Lower leg skin (tissue), 4 donors: ENCODE results near the gene PGPEP1. TPM values are rescaled to one million over a fixed set of nuclear protein-coding genes. Genes with fewer than 3 reads are reported as not detected.
A peak's percentile ranks its signal among the peaks of the same experiment; 100 is the strongest.
"Not testable (repeated sequence)": the region's sequence is repeated elsewhere in the genome, so short reads cannot be mapped to it uniquely, and the experiment has no call there.

ENCODE experiments used
- DNase-seq, 2 donors: peaks; one replicate each; pipeline ENCODE4 v3.0.0-alpha.2; 2019; ENCODE audit warnings: low spot score in 2 of 2
- H3K4me3 ChIP-seq: fragments of 200-600 bp; sonication (generic); 2 replicates; pipeline ENCODE4 v1.5.1; 2017; ENCODE audit warnings: mild to moderate bottlenecking, low read depth; ENCODE audit not compliant: poor library complexity, severe bottlenecking
- CTCF ChIP-seq, 3 donors: fragments of 450-650 bp; IDR thresholded peaks; one replicate each; pipeline ENCODE4 v1.5.1; 2016; ENCODE audit warnings: antibody characterized with exemption in 3 of 3, mild to moderate bottlenecking in 3 of 3, moderate library complexity in 2 of 3
- POLR2A ChIP-seq, 2 donors: fragments of 450-650 bp; IDR thresholded peaks; one replicate each; pipeline ENCODE4 v1.6.1; 2016 to 2017; ENCODE audit warnings: antibody characterized with exemption in 2 of 2, mild to moderate bottlenecking in 1 of 2, moderate library complexity in 1 of 2
- WGBS, 2 donors: methylation state at CpG; one replicate each; pipeline ENCODE4 v1.1.5; 2018; 5-methylcytosine and 5-hydroxymethylcytosine counted together
- intact Hi-C: fragments of 100-400 bp; cut with DNase I; formaldehyde crosslinking; loops from one replicate; pipeline ENCODE4 v1.15.0; 2023; ENCODE audit warnings: low total_unique reads
- total RNA-seq, 4 donors: library from RNA; depleted of rRNA; stranded (reverse); fragments of >200 nt; gene quantifications; one replicate each; pipeline ENCODE4 v1.1.0, GENCODE V29; 2016

The PGPEP1 gene
- total RNA-seq, 4 donors from 2014 or later, result 2.4 to 7.1 (median 4.8) TPM

- TF ChIP-seq CTCF (IDR thresholded peaks at IDR 0.05) (no peak), POLR2A (IDR thresholded peaks at IDR 0.05) (no peak)
- 20 to 30% methylated on average over 22 of the region's 22 CpGs for WGBS, 2 donors
Measured at GRCh38 chr19:18379803-18380747, 39.7 kb downstream of the PGPEP1 start.

GRCh38 chr19:18380843-18381242 lies 40.4 kb downstream of the PGPEP1 start:
- no peak overlapping the region for H3K4me3 ChIP-seq
- TF ChIP-seq POLR2A (IDR thresholded peaks at IDR 0.05) (no peak), CTCF (IDR thresholded peaks at IDR 0.05) (no peak)
- DNase-seq, result no peak
- WGBS, 2 donors, result 65 to 73% methylated on average over 3 of the region's 3 CpGs
- intact Hi-C loops, result no loop called here

More at GRCh38 chr19:18379803-18380747, 39.7 kb downstream of the PGPEP1 start:
- intact Hi-C loops, result loop anchor here (2.0 kb wide), 1 partner anchor 35 kb away; no protein-coding TSS in a partner anchor
- no peak overlapping the region for H3K4me3 ChIP-seq
- DNase-seq, result peak; percentile 91 to 98

GRCh38 chr19:18383622-18384021 lies 43.2 kb downstream of the PGPEP1 start:
- 87 to 91% methylated on average over 11 of the region's 11 CpGs for WGBS, 2 donors
- H3K4me3 ChIP-seq, DNase-seq, intact Hi-C loops: not testable (repeated sequence)

DNA sequence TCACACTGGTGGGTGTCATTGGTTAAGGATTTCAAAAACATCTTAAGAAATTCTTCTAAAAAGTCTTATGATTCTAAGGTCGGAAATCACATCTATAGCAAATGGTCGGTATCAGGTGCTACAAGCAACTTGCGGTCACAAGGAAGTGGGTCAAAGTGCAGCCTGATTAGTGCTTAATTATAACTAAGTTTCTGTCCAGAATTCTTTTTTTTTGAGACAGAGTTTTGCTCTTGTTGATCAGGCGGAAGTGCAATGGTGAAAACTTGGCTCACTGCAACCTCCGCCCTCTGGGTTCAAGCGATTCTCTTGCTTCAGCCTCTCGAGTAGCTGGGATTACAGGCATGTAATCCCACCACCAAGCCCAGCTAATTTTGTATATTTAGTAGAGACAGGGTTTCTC lies 44.4 kb downstream of the PGPEP1 start:
- TF ChIP-seq POLR2A (IDR thresholded peaks at IDR 0.05) (no peak), CTCF (IDR thresholded peaks at IDR 0.05) (no peak)
- H3K4me3 ChIP-seq, result no peak overlapping the region
- intact Hi-C loops, result no loop called here
- DNase-seq, result no peak
- WGBS, 2 donors, result 77 to 83% methylated on average over 7 of the region's 7 CpGs

DNA sequence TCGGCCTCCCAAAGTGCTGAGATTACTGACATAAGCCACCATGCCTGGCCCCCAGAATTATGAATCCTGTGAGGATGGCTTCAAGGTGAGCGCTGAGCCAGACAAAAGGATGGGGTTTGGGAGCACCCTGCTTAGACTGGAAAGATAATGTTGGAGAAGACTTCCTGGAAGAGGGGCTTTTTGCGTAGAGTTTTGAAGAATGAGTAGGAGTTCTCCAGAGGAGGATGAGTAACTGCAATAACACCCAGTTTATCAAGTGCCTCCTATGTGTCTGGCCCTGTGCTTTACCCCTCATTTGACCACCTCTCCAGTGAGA lies 44.9 kb downstream of the PGPEP1 start:
- intact Hi-C loops, result no loop called here
- no peak for TF ChIP-seq CTCF (IDR thresholded peaks at IDR 0.05)
- no peak for TF ChIP-seq POLR2A (IDR thresholded peaks at IDR 0.05)
- no peak overlapping the region for H3K4me3 ChIP-seq
- WGBS, 2 donors, result 73 to 85% methylated on average over 3 of the region's 3 CpGs
- DNase-seq, result no peak

- DNase-seq, result peak; percentile 55 to 93
- no peak within 1 kb of the TSS for H3K4me3 ChIP-seq
- 33 to 55% methylated on average over 15 to 33 of the region's 33 CpGs for WGBS, 2 donors
- TF ChIP-seq POLR2A (IDR thresholded peaks at IDR 0.05) (no peak), CTCF (IDR thresholded peaks at IDR 0.05) (no peak)
- intact Hi-C loops, result no loop called here
Measured at GRCh38 chr19:18385675-18386542, 45.5 kb downstream of the PGPEP1 start, which contains the start of gene GDF15. TSS of gene GDF15 (plus strand) at chr19:18386158. CDS start at chr19:18386190, 32 bp downstream.
